ENCODE measurements around the gene CES4A. TPM values are rescaled to one million over a fixed set of nuclear protein-coding genes. Genes with fewer than 3 reads are reported as not detected.
"Not testable (repeated sequence)": the region's sequence is repeated elsewhere in the genome, so short reads cannot be mapped to it uniquely, and the experiment has no call there.

CES4A gene
- total RNA-seq, 4 donors from 2014 or later = 10.9 to 15.7 (median 12.8) TPM

DNA sequence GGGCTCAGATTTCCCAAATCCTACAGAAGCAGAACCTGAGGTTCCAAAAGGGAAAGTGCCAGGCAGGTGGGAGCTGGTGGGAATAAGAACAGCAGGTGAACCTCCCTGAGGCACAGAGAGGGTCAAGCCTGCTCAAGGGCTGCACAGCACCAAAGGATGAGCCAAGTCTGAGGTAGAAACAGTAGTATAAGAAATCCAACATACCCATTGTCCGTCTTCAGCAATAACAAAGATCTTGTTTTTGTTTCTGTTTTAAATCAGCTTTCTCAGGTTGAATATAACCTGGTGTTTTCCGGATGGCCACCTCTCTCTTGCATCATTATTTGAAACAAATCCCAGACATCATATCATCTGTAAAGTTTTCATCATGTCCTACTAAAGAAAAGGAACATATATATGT lies 38.0 kb upstream of the CES4A start:
- DNase-seq = no peak
- Histone ChIP-seq H3K27me3 (no peaks in the 10 kb centered on the region), H3K9me3 (no peaks in the 10 kb centered on the region), H3K27ac (no peak overlapping the region), H3K4me3 (replicated peaks in 1 of 3) (no peak overlapping the region), H3K36me3 (no peaks in the 10 kb centered on the region), H3K4me1 (peaks cover 10 to 11% of the 10 kb centered on the region in 2 donors)
- 76 to 81% methylated on average over 2 of the region's 2 CpGs for WGBS, 2 donors
- intact Hi-C loops (cut with DNase I) = no loop called here
- TF ChIP-seq, protein P1, sequence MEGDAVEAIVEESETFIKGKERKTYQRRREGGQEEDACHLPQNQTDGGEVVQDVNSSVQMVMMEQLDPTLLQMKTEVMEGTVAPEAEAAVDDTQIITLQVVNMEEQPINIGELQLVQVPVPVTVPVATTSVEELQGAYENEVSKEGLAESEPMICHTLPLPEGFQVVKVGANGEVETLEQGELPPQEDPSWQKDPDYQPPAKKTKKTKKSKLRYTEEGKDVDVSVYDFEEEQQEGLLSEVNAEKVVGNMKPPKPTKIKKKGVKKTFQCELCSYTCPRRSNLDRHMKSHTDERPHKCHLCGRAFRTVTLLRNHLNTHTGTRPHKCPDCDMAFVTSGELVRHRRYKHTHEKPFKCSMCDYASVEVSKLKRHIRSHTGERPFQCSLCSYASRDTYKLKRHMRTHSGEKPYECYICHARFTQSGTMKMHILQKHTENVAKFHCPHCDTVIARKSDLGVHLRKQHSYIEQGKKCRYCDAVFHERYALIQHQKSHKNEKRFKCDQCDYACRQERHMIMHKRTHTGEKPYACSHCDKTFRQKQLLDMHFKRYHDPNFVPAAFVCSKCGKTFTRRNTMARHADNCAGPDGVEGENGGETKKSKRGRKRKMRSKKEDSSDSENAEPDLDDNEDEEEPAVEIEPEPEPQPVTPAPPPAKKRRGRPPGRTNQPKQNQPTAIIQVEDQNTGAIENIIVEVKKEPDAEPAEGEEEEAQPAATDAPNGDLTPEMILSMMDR (IDR thresholded peaks at IDR 0.05) = no peak
- no peak for TF ChIP-seq POLR2A (IDR thresholded peaks at IDR 0.05)

DNA sequence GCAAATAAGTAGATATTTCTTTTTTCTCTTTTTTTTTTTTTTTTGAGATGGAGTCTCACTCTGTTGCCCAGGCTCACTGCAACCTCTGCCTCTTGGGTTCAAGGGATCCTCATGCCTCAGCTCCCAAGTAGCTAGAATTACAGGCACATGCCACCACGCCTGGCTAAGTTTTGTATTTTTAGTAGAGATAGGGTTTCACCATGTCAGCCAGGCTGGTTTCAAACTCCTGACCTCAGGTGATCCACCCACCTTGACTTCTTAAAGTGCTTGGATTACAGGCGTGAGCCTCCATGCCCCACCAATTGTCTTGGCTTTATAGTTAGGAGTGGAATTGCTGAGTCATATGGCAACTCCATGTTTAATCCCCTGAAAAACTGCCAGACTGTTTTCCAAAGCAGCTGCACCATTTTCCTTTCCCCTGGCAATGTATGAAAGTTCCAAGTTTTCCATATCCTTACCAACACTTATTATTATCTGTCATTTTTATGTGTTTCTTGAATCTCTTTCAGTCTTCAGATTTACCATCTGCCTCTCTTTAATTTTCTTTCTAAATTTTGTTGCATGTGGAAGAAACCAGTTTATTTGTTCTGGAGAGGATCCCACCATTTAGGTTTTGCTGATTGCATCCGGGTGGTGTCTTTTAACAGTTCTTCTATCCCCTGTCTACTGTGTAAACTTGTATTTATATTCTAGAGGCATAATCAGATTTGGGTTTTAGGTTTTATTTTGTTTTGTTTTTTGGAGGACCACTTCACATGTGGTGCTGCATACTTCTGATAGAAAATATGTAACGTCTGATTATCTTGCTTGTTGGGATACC lies 37.2 kb upstream of the CES4A start:
- 78 to 80% methylated on average over 4 of the region's 4 CpGs for WGBS, 2 donors
- intact Hi-C loops (cut with DNase I) = no loop called here

DNA sequence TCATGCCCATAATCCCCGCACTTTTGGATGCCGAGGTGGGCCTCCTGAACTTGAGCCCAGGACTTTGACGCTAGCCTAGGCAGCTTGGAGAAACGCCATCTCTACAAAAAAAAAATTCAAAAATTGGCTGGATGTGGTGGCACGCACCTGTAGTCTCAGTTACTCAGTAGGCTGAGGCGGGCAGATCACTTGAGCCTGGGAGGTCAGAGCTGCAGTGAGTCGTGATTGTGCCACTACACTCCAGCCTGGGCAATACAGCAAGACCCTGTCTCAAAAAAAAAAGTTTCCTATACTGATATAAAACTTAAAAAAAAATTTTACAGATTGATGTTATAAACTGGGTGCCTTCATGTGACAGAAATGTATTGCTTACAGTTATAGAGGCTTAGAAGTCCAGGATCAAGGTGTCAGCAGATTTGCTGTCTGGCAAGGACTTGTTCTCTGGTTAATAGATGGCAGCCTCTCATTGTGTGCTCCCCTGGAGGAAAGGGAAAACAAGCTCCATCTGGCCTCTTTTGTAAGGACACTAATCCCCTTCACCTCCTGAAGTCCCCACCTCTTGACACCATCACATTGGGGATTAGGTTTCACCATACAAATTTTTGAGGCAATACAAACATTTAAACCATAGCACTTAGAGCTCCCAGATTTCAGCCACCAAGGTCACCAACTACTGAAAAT lies 35.8 kb upstream of the CES4A start:
- no peak for TF ChIP-seq POLR2A (IDR thresholded peaks at IDR 0.05)
- intact Hi-C loops (cut with DNase I) = no loop called here
- no peak for DNase-seq
- H3K27me3 ChIP-seq = no peaks in the 10 kb centered on the region
- 77 to 87% methylated on average over 7 of the region's 7 CpGs for WGBS, 2 donors
- no peaks in the 10 kb centered on the region for H3K36me3 ChIP-seq
- H3K4me1 ChIP-seq = peaks cover 8 to 10% of the 10 kb centered on the region in 2 donors
- no peak overlapping the region for H3K4me3 ChIP-seq (replicated peaks in 1 of 3)
- no peak overlapping the region for H3K27ac ChIP-seq
- H3K9me3 ChIP-seq = no peaks in the 10 kb centered on the region

More for the DNA sequence above, 37.2 kb upstream of the CES4A start:
- no peaks in the 10 kb centered on the region for H3K9me3 ChIP-seq
- no peak for TF ChIP-seq POLR2A (IDR thresholded peaks at IDR 0.05)
- TF ChIP-seq, protein P1 (IDR thresholded peaks at IDR 0.05) = no peak
- no peaks in the 10 kb centered on the region for H3K36me3 ChIP-seq
- H3K4me3 ChIP-seq (replicated peaks in 1 of 3) = no peak overlapping the region
- no peaks in the 10 kb centered on the region for H3K27me3 ChIP-seq
- no peak for DNase-seq
- peaks cover 10 to 11% of the 10 kb centered on the region in 2 donors for H3K4me1 ChIP-seq
- H3K27ac ChIP-seq = no peak overlapping the region

- no peak for DNase-seq
- peaks cover 3 to 6% of the 10 kb centered on the region in 2 donors for H3K4me1 ChIP-seq
- H3K27ac ChIP-seq = no peak overlapping the region
- intact Hi-C loops (cut with DNase I) = no loop called here
- no peak overlapping the region for H3K4me3 ChIP-seq (replicated peaks in 1 of 3)
- H3K36me3 ChIP-seq = no peaks in the 10 kb centered on the region
- TF ChIP-seq POLR2A (IDR thresholded peaks at IDR 0.05) = no peak
- TF ChIP-seq, protein P1 (IDR thresholded peaks at IDR 0.05) = no peak
- no peaks in the 10 kb centered on the region for H3K27me3 ChIP-seq
- no peaks in the 10 kb centered on the region for H3K9me3 ChIP-seq
- WGBS, 2 donors = 83 to 87% methylated on average over 10 of the region's 10 CpGs
Observed at GRCh38 chr16:66953462-66954096, 34.8 kb upstream of the CES4A start.

- intact Hi-C loops (cut with DNase I) = no loop called here
- 17% methylated on average over 8 of the region's 8 CpGs for WGBS, 2 donors
Observed at GRCh38 chr16:66954097-66954659, 34.2 kb upstream of the CES4A start.

GRCh38 chr16:66955363-66956153 lies 32.8 kb upstream of the CES4A start:
- H3K27ac ChIP-seq; H3K4me3 ChIP-seq (replicated peaks in 1 of 3); H3K27me3 ChIP-seq; H3K9me3 ChIP-seq; H3K36me3 ChIP-seq; DNase-seq; intact Hi-C loops (cut with DNase I); H3K4me1 ChIP-seq: not testable (repeated sequence)
- WGBS, 2 donors = 83 to 84% methylated on average over 17 of the region's 17 CpGs

More at GRCh38 chr16:66954097-66954659, 34.2 kb upstream of the CES4A start:
- H3K9me3 ChIP-seq = no peaks in the 10 kb centered on the region
- no peak overlapping the region for H3K27ac ChIP-seq
- no peaks in the 10 kb centered on the region for H3K27me3 ChIP-seq
- H3K4me3 ChIP-seq (replicated peaks in 1 of 3) = no peak overlapping the region
- DNase-seq = peak; percentile 81 to 86
- TF ChIP-seq POLR2A (IDR thresholded peaks at IDR 0.05) = no peak
- TF ChIP-seq, protein P1 (IDR thresholded peaks at IDR 0.05) = peak; percentile 36 to 82 (median 76)
- H3K4me1 ChIP-seq = no peaks in the 10 kb centered on the region
- H3K36me3 ChIP-seq = no peaks in the 10 kb centered on the region

- H3K27me3 ChIP-seq; H3K36me3 ChIP-seq; H3K4me3 ChIP-seq (replicated peaks in 1 of 3); H3K4me1 ChIP-seq; H3K27ac ChIP-seq; H3K9me3 ChIP-seq; DNase-seq; intact Hi-C loops (cut with DNase I): not testable (repeated sequence)
- 85 to 100% methylated on average over 1 of the region's 1 CpG for WGBS, 2 donors
Observed at GRCh38 chr16:66956154-66956457, 32.3 kb upstream of the CES4A start.

Data from thyroid gland (tissue), 4 donors.